LHCN-M2 (cell line): ENCODE data around the gene CLK3. TPM values are rescaled to one million over a fixed set of nuclear protein-coding genes. Genes with fewer than 3 reads are reported as not detected.
"Not testable (repeated sequence)": the region's sequence is repeated elsewhere in the genome, so short reads cannot be mapped to it uniquely, and the experiment has no call there.

Experiments
- DNase-seq: peaks from one replicate; pipeline ENCODE4 v3.0.0-alpha.2; 2012; ENCODE audit warnings: low read depth
- total RNA-seq: library from RNA; depleted of rRNA; stranded (reverse); fragments of >200 nt; gene quantifications from 2 replicates; pipeline ENCODE4 v1.2.3, GENCODE V29; 2014

Gene CLK3
- total RNA-seq, 1 experiment from 2014 or later = 60.5 TPM

DNA sequence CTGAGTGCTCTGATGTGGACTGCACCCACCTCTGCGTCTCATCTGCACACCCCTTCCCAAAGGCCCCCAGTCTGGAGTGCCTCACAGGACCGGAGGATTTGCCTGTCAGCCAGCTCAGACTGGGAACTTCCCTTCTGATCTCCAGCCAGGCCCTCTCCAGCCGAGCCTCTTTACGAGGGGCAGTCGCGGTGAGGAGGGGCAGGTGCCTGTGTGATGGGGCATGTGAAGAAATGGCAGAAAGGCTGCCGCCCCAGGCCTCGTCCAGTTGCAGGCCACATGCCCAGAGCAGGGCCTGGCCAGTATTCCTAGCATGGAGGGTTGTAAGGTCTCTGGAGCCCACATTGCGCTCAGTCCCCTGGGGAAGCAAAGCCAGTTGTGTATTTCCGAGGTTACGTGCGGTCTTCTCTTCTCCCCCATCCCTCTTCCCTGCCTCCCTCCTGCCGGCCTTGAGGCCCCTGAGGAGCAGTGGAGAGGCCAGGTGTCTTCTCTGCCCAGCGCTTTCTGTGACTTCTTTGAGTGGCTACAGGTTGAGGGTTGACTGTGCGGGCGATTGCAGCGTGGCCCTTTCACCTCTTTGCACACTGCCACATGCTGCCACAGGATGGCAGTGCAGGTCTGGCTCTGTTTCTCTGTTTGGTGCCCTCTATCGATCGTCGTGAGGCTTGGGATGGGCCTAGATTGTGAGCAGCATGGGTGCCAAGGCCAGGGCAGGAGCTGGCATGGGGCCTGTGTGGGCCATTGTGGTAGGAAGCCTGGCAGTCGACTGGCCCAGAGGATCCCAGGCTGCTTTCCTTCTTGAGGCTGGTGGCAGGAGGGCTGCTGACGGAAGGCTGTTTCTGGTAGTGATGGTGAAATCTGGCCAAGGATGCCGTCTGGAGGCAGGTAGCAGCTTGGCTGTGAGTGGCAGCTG is 5.3 kb downstream of the CLK3 start:
- peak; percentile 69 for DNase-seq

DNA sequence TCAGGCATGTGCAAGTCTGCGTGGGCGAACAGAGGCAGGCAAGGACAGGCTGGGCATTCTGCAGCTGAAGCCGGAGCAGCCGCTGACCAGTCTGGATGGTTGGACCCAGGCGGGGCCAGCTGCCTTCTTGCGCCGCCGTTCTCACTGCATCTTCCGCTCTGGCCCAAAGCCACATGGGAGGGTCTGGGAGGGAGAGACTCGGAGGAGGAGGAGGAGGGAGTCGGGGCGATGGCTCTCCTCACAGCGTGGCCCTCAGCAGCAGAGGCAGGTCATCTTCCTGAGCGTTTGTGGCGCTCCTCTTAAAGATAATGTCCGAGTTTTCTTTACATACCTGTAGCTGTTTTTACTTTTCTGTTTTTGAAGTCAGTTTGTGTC is 5.9 kb downstream of the CLK3 start:
- DNase-seq = no peak

DNA sequence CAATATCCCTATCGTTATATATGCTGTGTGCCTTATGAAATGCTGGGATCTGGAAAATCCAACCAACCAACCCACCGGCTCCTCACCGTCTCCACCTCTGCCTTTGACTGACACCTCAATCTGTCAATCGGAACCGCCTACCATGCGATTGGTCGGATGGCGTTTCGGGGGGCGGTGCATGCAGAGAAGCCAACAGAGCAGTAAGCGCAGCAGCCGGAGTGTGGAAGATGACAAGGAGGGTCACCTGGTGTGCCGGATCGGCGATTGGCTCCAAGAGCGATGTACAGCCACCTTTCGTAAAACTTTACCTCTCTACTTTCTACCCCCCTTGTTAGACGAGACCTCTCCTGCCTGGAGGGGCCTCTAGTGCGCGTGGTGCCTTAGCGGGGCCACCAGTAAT is 6.3 kb downstream of the CLK3 start:
- DNase-seq = no peak

DNA sequence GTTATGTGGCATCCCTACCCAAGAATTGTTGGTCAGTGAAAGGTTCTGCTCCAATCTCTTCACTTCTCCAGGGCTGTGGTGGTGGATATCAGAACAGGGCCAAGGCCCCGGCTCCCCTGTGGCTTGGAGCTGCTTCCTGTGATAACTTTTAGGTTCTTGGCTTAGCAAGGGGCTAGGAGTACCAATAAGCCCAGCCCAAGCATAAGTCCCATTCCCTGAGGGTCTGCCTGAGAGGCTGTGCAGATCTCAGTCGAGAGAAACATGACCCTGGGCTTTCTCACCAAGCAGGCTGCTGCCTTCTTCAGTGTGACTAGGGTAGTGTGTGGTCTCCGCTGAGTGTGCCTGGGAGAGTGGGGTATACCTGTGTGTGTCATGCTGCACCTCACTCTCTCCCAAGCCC is 7.1 kb downstream of the CLK3 start:
- no peak for DNase-seq

DNA sequence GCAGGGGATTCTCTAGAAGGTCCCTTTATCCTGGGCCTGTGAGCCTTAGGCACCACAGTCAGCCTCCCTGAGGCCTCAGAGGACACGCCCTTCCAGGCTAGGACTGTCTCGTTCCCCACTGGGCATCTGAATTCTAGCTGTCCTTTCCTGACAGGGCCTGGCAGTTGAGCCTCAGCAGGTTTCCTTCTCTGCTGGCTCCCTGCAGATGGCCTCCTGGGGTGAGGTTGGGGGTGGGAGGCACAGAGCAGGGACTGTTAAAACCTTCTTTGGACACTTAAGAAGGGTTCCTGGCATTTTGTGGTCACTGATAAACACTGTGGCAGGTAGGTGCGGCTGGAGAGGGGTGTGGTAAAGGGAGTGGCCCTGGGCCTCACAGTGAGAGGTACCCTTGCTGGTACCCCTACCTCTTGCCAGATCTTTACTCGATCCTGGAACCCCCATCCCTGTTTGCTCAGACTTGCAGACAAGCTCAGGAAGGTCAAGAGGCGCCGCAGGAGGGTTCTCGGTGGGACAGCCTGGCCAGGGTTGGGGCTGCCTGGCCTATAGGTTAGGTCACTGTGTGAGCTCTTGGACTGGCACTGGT is 8.5 kb downstream of the CLK3 start:
- no peak for DNase-seq

- DNase-seq = no peak
Observed at GRCh38 chr15:74625693-74626092, 10.1 kb downstream of the CLK3 start.

GRCh38 chr15:74626336-74626735 is 10.7 kb downstream of the CLK3 start:
- DNase-seq = no peak

GRCh38 chr15:74626752-74627692 is 11.4 kb downstream of the CLK3 start:
- no peak for DNase-seq

- DNase-seq = no peak
Observed at GRCh38 chr15:74627766-74628165, 12.1 kb downstream of the CLK3 start.

- DNase-seq = no peak
Observed at GRCh38 chr15:74628199-74628598, 12.6 kb downstream of the CLK3 start.

GRCh38 chr15:74628949-74629348 is 13.3 kb downstream of the CLK3 start:
- DNase-seq = no peak

DNA sequence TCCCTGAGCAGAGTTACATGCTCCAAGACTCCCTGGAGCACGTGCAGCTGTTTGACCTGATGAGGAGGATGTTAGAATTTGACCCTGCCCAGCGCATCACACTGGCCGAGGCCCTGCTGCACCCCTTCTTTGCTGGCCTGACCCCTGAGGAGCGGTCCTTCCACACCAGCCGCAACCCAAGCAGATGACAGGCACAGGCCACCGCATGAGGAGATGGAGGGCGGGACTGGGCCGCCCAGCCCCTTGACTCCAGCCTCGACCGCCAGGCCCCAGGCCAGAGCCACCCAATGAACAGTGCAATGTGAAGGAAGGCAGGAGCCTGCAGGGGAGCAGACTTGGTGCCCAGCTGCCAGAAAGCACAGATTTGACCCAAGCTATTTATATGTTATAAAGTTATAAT is 14.1 kb downstream of the CLK3 start:
- not testable (repeated sequence) for DNase-seq

DNA sequence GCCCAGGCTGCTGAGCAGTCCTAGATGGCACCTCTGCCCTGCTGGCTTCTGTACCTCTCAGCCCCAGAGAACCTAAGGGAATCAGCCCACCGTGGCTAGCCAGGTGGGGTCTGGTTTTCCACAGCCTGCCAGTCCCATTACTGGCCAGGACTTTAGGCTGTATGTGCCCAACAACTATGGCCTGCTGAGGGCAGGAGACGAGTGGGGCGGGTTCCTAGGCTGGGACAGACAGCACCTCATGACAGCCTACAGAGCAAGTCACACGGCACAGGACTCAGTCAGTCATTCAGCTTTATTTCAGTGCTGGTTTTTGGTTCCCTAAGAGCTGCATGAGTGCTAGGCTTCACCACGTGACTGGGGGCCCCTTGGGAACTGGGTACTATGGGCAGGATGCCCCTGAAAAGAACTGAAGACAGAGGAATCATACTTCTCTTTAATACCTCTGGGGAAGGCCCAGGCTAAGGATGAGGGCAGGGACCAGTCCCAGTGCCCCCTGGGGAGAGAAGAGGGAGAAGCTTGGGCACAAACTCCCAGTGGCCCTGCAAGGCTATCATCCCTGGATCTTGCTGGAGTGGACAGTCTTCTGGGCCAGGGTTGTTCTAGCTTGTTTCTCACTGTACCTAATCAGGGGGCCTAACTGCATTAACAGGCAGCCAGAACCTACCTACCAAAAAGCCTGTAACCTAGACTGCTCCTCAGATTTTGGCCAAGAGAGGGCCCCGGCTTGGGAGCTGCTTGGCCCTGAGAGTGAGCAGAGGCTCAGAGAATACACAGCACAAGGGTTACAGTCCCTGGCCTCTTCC is 14.8 kb downstream of the CLK3 start:
- DNase-seq = peak; percentile 40

GRCh38 chr15:74631087-74631385 is 15.4 kb downstream of the CLK3 start:
- no peak for DNase-seq

DNA sequence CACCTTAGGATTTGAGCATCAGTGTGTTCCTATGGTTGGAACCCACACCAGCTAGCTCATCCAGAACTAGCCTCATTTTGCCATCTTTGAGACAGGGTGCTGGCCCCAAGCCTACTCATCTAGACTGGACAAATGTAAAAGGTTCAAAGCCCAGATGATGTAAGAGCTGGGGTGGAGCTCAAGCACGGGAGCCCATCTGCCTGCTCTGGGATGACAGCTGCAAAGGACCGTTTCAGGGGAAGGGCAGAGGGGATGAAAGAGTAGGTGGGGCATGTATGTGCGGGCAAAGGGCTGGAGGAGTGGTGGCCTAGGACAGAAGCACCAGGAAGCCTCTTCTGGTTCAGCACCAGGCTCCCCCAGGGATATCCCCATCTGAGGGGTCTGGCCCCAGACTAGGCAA is 15.8 kb downstream of the CLK3 start:
- peak; percentile 70 for DNase-seq

DNA sequence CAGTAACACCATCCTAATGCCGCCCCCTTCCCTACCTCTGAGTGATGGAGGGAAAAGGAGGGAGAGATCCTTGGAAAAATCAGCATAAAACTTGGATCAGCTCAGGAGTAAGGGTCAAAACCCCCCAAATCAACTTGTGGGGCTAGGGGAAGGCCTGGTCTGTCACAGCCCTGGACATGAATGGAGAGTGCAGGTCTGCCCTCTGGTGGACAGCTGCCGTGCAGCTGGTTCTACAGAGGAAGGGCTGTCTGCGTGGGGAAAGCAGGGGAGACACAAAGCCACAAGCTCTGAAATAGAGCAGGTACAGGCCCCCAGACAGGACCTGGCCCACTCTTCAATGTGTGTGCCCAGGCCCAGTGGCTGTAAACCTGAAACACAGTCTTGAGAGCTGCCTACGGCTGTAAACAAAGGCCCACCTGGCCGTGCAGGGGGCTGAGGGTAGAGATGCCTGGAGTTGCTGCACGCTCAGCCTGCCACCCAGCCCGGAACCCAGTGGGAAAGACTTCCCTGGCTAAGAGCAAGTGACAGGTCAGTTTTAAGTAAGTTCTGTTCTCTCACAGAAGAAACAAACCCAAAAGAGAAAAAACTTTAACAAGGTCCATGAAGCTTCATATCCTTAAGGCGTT is 16.4 kb downstream of the CLK3 start:
- DNase-seq = peak; percentile 42

- DNase-seq = no peak
Observed at GRCh38 chr15:74632601-74633000, 17.0 kb downstream of the CLK3 start.

GRCh38 chr15:74633781-74634180 is 18.1 kb downstream of the CLK3 start:
- DNase-seq = no peak

- DNase-seq = peak; percentile 60
Observed at GRCh38 chr15:74635228-74635627, 19.6 kb downstream of the CLK3 start.

- no peak for DNase-seq
Observed at GRCh38 chr15:74636984-74637383, 21.3 kb downstream of the CLK3 start.

GRCh38 chr15:74641151-74641550 is 25.5 kb downstream of the CLK3 start:
- DNase-seq = no peak
